COR-L47 (cell line): Measurements from ENCODE around the gene MAP3K8.

Source experiments
- DNase-seq: peaks from one replicate; lab custom pipeline; 2025; lab: John Stamatoyannopoulos, UW

Gene MAP3K8

DNA sequence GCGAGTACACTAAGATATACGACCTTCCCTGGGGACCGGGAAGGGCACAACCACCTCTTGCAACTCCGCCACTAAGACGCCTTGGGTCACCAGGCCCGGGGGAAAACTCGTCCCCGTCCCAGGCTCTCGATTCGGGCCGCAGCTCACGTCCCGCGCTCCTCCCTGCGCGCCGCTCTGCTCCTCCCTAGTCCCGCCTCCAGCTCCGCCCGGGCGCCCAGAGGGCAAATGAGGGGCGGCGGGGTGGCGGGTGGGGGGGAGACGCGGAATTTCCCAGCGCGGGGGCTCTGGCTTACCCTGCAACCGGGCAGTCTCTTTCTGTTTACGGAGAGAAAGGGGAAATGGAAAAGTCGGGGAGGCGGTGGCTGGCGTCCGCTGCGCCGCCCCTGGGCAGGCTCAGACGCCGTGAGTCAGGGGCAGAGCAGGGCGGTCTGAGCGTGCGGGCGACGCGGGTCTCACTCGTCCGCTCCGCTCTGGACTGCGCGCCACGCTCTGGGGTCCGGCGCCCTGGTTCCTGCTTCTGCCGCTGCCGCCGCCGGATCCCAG lies at the start of gene MAP3K8:
Gene MAP3K8, plus strand, starts transcription at position 455 of the 543 bp plus-strand sequence. CDS start 4,755 bp downstream, outside the sequence.
- DNase-seq, result no peak

DNA sequence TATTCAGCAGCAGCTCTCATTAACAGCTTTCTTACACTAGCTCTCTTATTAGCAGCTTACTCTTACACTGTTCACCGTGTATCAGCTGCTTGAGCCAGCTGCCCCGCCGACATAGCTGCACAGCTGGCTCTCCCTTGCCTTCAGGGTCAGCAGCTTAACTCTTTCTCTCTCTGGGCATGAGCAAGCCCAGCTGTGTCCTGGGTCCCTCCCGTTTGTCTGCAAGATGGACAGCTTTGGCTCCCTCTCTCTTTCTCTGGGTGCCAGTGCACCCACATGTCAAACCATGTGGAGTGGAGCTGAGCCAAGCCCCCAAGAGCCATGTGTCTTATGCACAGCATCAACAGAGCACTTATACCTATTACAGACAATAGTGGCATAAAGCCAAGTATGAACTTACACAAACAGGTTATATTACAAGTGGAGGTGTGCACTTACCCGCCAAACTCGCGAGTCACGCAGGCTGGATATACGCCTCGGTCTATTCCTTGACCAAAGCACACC lies 49.2 kb upstream of the MAP3K8 start:
- DNase-seq, result no peak

DNA sequence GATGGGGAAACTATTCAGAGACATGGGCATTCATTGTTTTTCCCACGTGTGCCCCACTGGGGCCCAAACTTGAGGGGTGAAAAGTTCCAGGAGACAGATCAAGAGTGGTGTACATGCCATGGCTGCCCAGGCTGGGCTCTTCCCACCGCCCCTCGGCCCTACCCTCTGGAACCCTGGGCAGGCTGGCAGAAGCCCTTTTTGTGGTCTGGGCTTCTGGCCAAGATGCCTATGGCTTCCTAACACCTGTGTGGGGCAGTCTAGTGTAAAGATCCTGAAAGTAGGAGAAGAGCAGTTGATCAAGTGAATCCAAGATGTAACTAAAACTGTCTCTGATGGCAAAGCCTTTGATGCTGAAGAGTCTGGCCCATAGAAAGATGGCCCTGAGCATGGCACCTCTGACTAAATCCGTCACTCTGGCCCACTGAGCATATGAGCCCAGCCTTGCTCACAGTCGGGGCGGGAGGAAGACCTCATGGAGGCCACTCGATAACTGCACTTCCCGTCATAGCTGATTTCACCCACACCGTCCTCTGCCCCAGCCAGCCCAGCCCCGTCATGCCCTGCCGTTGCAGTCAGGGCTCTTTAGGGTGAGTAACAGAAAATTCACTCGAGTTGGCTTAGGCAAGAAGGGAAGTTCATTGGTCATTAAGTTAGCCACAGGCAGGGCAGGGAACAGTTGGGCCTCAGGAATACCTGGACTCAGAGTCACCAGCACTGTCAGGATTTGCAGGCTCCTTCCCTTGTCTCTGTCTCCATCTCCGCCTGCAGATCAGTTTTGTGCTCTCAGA lies 47.0 kb upstream of the MAP3K8 start:
- no peak for DNase-seq

DNA sequence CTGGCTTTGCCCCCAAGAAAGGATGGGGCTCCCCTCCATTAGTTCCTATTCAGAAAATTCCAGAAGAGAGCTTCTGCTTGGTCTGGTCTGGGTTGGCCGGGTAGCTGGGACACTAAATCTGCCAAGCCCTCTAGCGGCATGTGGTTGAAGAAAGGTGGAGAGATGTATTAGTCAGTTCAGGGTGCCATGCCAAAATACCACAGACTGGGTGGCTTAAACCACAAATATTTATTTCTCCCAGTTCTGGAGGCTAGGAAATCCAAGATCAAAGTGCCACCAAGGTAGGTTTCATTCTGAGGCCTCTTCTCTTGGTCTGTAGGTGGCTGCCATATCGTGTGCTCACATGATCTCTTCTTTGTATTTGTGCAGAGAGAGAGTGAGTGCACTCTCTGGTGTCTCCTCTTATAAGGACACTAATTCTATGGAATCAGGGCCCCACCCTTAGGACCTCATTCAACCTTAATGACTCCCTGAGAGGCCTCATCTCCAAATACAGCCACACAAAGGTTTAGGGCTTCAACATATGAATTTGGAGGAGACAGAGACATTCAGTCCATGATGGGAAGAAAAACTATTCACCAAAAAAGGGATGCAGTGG lies 46.2 kb upstream of the MAP3K8 start:
- DNase-seq, result no peak

DNA sequence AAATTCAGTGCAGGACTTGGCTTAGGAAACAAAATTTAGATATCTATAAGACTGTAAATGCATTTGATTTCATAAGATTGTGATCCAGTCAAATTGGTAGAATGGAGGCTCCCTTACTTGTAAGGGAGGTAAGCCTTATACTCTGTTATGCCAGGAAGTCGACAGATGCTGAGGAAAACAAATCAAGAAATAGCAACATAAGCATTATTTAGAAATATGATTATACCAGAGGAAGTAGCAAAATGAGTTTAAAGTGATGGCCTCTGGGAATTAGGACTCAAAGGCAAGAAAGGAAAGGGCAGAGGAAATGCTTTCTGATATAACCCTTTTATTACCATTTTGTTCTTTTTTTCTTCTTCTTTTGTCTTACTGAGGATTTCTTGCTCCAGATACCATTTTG lies 44.4 kb upstream of the MAP3K8 start:
- no peak for DNase-seq

DNA sequence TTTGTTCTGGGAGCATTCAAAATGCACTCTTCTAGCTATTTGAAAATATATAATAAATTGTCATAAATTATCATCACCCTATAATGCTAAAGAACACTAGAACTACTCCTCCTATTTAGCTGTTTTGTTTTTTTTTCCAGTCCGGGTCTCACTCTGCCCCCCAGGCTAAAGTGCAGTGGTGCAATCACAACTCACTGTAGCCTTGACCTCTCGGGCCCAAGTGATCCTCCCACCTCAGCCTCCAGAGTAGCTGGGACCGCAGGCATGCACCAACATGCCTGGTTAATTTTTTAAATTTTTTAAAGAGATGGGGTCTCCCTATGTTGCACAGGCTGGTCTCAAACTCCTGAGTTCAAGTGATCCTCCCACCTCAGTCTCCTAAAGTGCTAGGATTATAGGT lies 43.8 kb upstream of the MAP3K8 start:
- DNase-seq, result no peak

DNA sequence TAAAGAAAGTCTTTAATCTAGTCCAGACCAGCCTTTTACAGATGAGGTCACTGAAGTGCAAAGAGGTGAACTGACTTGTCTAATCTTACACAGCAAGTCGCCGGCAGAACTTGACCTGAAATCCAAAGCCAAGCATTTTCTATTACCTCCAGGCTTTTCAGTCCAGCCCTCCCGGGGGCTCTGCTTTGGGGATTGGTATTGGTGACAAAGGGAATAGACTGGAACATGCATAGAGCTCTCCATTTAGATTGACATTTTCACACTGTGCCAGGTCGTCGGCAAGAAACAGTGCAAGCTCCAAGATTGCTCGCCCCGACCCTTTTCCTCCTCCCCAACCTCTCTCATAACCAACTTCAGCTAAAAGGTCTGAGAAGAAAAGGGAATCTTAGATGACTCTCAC lies 42.7 kb upstream of the MAP3K8 start:
- DNase-seq, result no peak

DNA sequence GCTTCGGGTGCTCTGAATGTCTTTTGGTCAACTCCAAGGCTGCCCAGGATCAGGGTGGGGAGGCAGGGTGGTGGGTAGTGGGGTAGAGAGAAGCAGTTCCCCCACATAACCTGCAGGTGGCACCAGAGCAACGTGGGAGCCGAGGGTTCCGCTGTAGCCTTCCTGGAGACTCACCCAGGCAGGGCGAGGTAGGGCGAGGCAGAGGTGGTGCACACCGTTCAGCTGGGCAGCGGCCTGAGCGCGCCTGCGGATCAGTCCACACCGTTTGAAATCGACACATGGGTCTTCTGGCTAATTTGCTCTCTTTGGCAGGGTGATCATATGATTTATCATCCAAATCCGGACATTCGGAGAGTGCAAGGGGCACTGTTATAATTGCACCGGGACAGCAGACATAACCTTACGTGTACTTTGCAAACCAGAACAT lies 41.4 kb upstream of the MAP3K8 start:
- DNase-seq, result peak; percentile 20

DNA sequence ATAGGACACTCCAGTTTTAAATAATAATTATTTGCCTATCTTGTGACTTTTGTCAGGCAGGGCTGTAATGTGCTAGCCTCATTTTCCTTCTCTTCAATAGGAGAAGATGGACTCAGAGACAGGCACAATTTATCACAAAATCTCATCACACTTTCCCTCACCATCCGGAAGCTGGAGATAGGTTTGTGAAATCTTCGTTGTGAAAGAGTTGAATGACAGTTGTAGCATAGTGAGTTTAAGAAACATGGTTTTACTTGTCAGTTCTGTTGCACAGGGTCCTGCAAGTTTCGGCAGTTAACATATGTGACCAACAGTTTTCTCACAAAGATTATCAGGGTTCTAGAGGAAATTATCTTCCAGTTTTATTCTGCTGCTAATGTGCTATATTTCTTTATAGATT lies 37.7 kb upstream of the MAP3K8 start:
- no peak for DNase-seq

DNA sequence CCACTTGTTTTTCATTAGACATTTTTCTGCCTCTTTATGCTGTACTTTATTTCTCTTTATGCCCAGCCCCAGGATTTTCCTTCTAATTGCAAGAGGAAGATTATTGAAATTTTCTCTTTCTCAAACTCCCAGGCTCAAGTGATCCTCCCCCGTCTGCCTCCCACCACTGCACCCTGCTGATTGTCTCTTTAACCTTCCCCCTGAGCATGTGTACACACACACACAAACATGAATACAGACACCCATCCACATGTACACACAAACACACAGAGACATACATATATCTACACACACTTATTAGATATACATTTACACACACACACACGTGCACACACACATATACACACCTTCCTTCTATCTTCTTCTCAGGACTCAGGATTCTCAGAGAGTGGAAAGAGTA lies 37.3 kb upstream of the MAP3K8 start:
- DNase-seq, result no peak

DNA sequence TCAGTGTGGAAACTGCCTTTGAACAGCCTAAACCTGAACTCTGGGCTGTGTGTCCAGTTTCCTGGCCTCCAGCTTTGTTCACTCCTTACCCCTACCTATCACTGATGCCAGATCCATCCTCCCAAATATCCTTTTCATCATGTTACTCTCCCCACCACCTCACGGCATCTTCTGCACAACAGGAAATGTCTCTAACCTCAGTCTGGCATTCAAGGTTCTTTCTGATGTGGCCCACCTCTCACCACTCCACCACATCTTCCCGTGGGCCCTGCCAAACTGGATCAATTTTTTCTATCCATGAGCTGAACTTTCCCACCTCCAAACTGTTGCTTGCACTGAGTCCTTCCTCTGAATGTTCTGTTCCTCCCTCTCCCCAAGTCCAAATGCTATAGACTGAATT lies 35.8 kb upstream of the MAP3K8 start:
- no peak for DNase-seq

DNA sequence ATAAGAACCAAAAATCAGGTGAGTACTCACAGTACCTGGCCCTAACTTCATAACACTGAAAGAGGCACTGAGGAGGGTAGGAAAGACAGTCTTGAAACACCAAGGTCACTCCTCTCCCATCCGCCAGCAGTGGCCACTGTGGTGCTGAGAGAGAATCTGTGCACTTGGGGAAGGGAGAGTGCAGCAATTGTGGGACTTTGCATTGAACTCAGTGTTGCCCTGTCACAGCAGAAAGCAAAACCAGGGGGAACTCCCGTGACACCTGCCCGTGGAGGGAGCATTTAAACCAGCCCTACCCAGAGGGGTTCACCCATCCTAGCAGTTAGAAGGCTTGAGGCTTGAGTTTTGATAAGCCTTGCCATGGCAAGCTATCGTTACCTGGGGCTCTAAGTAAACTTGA lies 35.2 kb upstream of the MAP3K8 start:
- no peak for DNase-seq

DNA sequence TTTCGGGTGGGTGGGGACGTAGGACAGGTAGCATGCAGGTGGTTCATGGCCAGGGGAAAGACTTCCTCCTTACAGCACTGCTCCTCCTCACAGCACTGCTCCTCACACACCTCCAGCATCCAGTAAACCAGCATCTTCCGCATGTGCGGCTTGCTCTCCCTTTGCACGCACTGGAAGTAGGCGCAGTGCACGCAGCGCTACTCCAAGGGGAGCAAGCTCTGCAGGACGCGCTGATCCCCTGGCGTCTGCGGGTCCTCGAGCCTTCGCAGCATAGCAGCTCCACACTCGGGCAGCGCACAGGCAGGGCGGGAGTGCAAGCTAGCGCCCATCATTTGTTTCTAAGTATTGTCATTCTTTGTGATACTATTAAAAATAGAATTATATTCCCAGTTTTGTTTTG lies 30.5 kb upstream of the MAP3K8 start:
- DNase-seq, result no peak

DNA sequence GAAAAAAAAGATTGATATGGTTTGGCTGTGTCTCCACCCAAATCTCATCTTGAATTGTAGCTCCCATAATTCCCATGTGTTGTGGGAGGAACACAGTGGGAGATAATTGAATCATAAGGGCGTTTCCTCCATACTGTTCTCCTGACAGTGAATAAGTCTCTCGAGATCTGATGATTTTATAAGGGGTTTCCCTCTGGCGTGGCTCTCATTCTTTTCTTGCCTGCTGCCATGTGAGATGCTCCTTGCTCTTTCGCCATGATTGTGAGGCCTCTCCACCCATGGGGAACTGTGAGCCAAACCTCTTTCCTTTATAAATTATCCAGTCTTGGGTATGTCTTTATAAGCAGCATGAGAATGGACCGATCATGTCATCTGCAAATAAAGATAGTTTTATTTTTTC lies 29.4 kb upstream of the MAP3K8 start:
- DNase-seq, result no peak

DNA sequence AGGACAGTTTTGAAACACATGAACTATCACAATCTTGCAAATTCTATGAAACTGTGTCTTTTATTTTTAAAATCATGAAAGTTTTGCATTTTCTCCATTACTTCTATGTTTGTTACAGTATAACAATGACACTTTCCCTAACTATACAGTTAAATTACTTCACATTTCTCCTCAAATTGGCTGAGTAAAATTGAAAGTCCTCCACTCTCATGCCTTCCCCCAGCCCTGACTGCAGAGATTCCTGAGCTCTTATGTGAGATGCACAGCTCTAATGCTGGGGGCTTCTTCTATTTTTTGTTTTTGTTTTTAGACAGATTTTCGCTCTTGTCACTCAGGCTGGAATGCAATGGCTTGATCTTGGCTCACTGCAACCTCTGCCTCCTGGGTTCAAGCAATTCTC lies 22.7 kb upstream of the MAP3K8 start:
- DNase-seq, result no peak

DNA sequence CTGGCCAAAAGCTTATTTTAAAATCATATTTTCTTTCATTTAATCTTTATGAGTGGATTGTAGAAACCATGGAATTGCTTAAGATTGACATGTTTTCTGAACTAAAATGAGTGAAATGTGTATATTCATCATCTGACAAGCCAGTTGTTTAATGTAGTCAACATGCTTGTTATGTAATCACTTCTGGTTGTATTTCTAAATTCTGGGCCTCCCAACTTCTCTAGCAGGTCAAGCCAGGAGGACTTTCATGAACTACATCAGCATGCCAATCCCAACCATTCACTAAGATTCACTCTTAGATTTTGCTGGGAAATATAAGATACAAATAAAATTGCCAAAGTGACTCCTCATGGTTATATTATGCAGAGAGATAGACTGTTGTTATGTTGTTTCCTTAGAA lies 21.1 kb upstream of the MAP3K8 start:
- no peak for DNase-seq

DNA sequence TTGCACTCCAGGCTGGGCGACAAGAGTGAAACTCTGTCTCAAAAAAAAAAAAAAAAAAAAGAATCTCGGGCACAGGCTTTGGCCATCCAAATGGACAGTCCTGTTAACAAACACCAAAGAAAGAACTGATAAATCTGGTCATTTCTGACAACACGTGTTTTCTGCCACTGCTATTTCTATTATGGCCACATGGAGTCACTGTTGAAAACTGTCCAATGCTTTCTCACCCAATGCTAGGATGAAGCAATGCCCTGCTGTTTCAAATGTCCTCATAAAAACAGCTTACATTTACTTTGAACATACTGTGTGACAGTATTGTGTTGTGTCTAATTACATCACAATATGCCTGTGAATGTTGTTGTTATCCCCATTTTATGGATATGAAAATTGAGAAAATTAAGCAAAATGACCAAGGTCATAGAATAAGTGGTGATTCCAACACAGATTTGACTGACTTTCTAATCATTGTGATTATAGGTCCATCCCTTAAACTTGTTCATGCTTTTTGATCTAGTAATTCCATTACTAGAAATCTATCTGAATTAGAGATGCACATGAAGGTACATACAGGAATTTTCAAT lies 19.9 kb upstream of the MAP3K8 start:
- DNase-seq, result no peak

DNA sequence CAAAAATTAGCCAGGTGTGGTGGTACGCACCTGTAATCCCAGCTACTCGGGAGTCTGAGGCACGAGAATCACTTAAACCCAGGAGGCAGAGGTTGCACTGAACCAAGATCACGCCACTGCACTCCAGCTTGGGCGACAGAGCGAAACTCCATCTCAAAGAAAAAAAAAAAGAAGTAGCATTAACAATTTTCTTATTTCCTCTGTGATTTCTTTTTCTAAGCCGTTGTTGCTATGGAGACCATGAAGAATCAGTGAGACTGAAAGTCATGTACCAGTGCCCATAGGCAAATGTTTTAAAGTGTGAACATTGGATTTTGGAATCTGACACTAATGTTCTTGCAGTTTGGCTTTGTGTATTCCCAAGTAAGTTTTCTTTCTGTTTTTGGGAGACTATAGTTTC lies 18.4 kb upstream of the MAP3K8 start:
- DNase-seq, result no peak

DNA sequence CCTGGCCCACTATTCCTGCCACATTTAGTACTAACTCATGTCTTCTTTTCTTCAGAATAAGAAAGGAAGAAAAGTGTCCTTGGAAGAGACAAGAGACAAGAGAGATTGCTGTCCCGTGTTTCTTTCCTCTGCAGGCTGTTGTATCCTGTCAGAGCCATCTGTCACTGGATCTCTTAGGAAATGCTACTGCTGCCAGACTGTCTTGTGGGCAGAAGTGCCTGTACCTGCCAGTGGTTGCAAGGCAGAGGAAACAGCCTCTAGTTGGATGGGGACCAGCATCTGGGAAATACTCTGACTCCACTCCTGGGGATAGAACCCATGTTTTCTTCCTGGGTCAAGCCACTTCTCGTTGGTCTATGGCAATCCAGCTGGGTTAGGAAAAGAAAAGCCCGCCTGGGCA lies 16.7 kb upstream of the MAP3K8 start:
- no peak for DNase-seq

DNA sequence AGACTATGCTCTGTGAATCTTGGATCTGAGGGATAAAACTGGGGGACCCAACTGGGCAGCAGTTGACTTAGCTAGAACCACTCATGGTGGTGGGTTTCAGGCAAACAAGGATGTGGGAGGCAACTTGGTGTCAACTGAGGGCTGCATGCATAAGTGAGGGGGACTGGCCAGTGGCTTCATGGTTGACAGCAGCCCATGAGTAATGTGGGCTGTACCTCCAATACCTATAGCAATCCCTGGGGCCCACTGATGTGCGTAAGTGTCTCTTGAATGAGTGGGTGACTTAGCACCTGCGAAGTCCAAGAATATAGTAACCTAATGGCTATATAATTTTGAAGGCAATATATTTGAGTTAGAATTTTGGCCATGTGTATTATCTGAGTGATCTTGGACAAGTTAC lies 13.7 kb upstream of the MAP3K8 start:
- no peak for DNase-seq

DNA sequence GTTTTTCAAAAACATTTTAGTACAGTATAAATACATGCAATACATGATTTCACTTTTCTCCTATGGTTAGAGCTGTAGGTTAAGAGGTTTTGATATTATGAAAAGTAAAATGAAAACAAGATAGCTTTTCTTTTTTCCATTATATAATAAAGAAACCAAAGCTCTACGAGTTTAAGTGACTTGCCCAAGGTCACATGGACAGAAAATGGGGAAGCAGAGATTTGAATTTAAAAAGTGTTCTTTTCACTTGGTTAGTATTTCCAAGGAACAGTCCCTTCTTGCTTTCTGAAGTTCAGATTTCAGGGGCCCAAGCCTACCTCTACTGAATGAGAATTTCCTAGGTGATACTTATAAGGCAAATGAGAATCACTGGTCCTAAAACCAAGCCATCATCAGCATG lies 13.2 kb upstream of the MAP3K8 start:
- no peak for DNase-seq

DNA sequence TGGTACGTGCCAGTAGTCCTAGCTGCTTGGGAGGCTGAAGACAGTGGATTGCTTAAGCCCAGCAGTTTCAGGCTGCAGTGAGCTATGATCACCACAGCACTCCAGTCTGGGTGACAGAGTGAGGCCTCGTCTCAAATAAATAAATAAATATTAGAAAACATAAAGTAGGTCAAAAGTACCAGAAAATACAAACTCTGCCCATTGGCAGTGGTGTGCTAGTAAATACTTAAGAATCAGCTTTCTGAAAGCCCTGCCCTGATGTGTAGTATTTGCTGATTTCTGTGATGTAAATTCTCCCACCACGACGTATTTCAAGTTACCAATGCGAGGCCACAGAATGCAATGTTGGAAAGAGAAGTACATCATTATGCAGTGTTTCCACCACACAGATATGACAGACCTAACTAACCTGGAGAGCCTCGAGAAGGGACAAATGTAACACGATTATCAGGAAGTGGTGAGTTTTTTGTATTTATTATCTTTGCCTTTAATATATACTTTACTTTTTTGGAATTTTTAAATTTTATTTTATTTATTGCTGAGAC lies 11.8 kb upstream of the MAP3K8 start:
- no peak for DNase-seq
